Thymus (tissue), 11 donors: ENCODE measurements around the gene TMEM253. TPM values are rescaled to one million over a fixed set of nuclear protein-coding genes. Genes with fewer than 3 reads are reported as not detected.

Experiments
- DNase-seq, 9 donors: peaks; one replicate each; pipeline ENCODE4 v3.0.0-alpha.2; 2013; ENCODE audit warnings: low spot score in 9 of 9, low read depth in 6 of 9, missing footprints in 1 of 9
- H3K27ac ChIP-seq, 2 donors: one replicate each; pipeline ENCODE4 v1.5.1; 2013; ENCODE audit warnings: control low read depth in 1 of 2, low read depth in 1 of 2, low read length in 1 of 2, mild to moderate bottlenecking in 1 of 2, moderate library complexity in 1 of 2
- H3K27me3 ChIP-seq, 2 donors: one replicate each; pipeline ENCODE4 v1.5.1; 2013; ENCODE audit warnings: low read length in 1 of 2; ENCODE audit not compliant: control insufficient read depth in 2 of 2, insufficient read depth in 1 of 2
- H3K36me3 ChIP-seq, 2 donors: one replicate each; pipeline ENCODE4 v1.5.1; 2013; ENCODE audit warnings: low read length in 1 of 2, mild to moderate bottlenecking in 1 of 2, moderate library complexity in 1 of 2; ENCODE audit not compliant: control insufficient read depth in 2 of 2, insufficient read depth in 2 of 2
- H3K4me1 ChIP-seq, 2 donors: one replicate each; pipeline ENCODE4 v1.5.1; 2013; ENCODE audit warnings: low read length in 2 of 2; ENCODE audit not compliant: control insufficient read depth in 2 of 2, insufficient read depth in 2 of 2
- H3K4me3 ChIP-seq, 2 donors: one replicate each; pipeline ENCODE4 v1.5.1; 2013; ENCODE audit warnings: low read length in 2 of 2, control low read depth in 1 of 2, mild to moderate bottlenecking in 1 of 2
- H3K9me3 ChIP-seq, 2 donors: one replicate each; pipeline ENCODE4 v1.5.1; 2013; ENCODE audit warnings: low read length in 1 of 2, mild to moderate bottlenecking in 1 of 2; ENCODE audit not compliant: control insufficient read depth in 2 of 2, insufficient read depth in 1 of 2
- WGBS: extraction: QIAGEN DNeasy Blood & Tissue Kit; methylation state at CpG from one replicate; pipeline ENCODE4 v1.1.7; 2013; 5-methylcytosine and 5-hydroxymethylcytosine counted together
- polyA plus RNA-seq: library from polyadenylated mRNA; stranded (reverse); fragments of 200-250 nt; gene quantifications from one replicate; pipeline ENCODE4 v1.2.3, GENCODE V29; 2013
- total RNA-seq: library from RNA; stranded (reverse); fragments of 120-200 nt; gene quantifications from one replicate; pipeline ENCODE4 v1.2.4, GENCODE V29; 2013
- donor health status: healthy.

Gene TMEM253
- total and polyA plus RNA-seq, 2 donors = 0.14 to 0.98 TPM

DNA sequence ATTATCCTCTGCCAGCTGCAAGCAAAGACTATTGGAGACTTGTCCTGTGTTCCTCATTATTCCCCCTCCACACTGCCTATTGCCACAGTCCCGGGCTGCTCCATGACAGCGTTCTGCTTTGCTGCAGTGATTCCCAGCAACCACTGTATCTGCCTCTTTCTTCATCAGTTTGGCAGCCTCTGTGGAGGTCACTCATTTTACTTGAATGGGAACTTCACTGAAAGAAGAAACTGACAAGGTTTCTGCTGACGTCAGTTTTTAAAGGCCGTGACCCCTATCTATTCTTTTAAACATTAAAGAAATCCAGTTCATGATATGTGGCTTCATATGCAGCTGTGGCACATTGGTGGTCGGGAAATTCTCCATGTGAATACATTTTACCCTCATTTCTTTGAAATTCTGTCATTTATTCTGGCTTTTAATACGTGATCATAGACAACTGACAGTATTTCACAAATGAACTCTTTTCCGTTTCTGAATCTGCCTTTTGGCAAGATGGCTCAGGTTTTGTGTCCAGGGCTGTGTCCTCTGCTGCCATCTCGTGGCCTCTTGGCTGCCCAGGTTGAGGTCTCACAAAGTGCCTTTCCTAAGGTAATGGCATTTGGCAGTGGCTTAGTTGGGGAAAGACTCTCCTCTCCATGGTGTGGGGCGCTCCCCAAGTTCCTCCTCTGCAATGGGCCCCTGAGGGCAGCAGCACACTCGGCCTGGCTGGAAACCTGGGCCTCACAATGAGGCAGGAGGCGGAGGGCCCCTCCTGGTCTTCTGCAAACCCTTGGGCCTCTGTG lies 5.8 kb downstream of the TMEM253 start:
- 47% methylated on average over 11 of the region's 11 CpGs for WGBS
- Histone ChIP-seq H3K27ac (peak overlapping the region in 1 of 2 donors; percentile 4), H3K9me3 (no peaks in the 10 kb centered on the region), H3K4me3 (no peak overlapping the region), H3K27me3 (no peaks in the 10 kb centered on the region), H3K36me3 (no peaks in the 10 kb centered on the region), H3K4me1 (peaks cover 15 to 36% of the 10 kb centered on the region in 2 donors)
- DNase-seq = peak in 7 of 9 donors; percentile 52 to 87 (median 72)

DNA sequence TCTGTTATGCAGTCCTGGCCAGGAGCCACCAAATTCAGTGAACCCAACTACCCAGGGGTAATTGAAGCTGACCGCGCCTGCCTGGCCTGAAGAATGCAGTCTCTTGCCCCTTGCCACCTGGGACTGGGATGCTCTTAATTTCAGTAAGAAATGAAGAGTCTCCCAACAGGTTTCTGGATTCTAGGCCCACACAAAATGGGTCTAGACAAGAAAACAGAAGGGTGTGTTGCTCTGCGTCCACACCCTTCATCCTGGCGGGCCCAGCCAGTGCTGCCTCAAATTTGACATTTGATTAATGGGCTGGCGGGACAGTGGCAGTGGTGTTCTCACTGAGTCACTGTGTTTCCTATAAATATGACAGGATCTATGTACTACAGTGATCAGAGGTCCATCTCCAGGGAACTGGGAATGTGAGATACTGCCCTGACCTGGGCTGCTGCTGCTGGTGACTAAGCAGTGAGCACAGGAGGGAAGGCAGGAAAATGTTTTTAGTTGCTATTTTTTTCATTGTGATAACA lies 6.5 kb downstream of the TMEM253 start:
- Histone ChIP-seq H3K9me3 (no peaks in the 10 kb centered on the region), H3K27me3 (no peaks in the 10 kb centered on the region), H3K36me3 (no peaks in the 10 kb centered on the region), H3K4me3 (no peak overlapping the region), H3K4me1 (peaks cover 13 to 30% of the 10 kb centered on the region in 2 donors), H3K27ac (no peak overlapping the region)
- no peak for DNase-seq
- WGBS = 93% methylated on average over 5 of the region's 5 CpGs

DNA sequence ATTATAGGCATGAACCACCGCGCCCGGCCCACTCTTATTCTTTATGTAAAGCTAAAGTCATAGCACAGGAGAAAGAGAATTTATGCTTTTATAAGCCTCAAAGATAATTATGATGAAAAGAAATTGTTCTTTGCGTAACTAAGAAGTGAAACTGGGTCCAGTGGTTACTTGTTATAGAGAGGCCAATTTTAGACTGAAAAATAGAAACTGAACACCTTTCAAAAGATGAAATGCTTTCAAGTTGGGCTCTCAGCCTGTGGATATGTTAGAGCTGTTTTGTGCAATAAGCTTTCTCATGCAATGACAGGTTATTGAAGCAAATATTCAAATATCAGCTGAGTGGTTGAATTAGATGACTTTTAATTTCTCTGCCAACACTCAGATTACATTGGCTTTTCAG lies 7.9 kb downstream of the TMEM253 start:
- DNase-seq = no peak
- H3K27me3 ChIP-seq = no peaks in the 10 kb centered on the region
- H3K27ac ChIP-seq = no peak overlapping the region
- WGBS = 97% methylated on average over 4 of the region's 4 CpGs
- H3K36me3 ChIP-seq = no peaks in the 10 kb centered on the region
- H3K4me1 ChIP-seq = peaks cover 4 to 19% of the 10 kb centered on the region in 2 donors
- no peak overlapping the region for H3K4me3 ChIP-seq
- H3K9me3 ChIP-seq = no peaks in the 10 kb centered on the region

DNA sequence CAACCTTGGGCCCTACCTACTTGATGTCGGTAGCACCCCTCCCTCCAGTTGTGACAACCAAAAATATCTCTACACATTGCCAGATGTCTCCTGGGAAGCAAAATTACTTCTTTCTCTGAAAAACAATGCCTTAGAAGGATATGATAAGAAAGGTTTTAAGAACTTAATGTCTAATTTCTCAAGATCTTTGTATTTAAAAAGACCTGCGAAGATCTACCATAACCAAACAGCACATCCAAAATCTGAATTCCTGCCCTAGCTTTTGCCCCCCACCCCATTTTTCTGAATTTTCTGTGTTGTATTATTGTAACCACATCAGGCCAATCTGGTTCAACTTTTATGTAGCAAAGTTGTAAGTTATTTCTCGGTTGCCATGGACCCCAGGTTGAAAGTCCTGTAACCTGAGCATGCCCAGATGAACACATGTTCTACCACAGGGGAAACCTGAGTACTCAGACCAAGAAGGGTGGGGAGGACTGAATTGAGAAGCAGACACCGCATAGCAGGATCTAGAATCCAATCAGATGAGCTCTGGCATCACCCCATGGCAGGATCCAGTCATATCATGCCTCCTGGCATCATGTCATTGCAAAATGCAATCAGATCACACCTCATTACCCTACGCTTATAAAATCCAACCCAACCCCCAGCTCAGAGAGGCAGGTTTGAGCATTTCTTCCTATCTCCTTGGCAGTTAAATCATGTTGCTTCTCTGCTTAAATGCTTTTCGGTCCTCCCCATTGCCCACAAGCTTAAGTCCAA lies 8.7 kb downstream of the TMEM253 start:
- WGBS = 90% methylated on average over 6 of the region's 6 CpGs
- H3K27ac ChIP-seq = no peak overlapping the region
- no peak overlapping the region for H3K4me3 ChIP-seq
- no peaks in the 10 kb centered on the region for H3K9me3 ChIP-seq
- no peak for DNase-seq
- H3K4me1 ChIP-seq = peaks cover 3 to 16% of the 10 kb centered on the region in 2 donors
- no peaks in the 10 kb centered on the region for H3K36me3 ChIP-seq
- no peaks in the 10 kb centered on the region for H3K27me3 ChIP-seq

DNA sequence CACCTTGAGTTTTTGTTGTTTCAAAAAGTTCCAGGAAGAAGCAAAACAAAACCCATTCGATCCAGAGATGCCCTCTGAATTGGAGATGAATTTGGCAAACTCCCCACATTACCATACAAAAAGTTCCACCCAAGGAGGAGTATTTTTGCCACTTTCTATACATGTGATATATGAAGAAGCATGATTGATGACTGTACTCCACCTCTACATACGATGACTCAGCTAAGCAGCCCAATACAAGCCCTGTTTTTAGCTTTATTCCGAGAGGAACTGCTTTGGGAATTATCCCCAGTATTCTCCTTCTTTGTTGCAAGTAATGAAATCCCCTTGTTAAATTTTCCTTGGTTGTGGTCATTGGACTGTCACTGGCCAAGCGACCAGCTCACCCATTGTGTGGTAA lies 11.4 kb downstream of the TMEM253 start:
- Histone ChIP-seq H3K27me3 (no peaks in the 10 kb centered on the region), H3K27ac (no peak overlapping the region), H3K9me3 (no peaks in the 10 kb centered on the region), H3K4me1 (peaks cover 0 to 1% of the 10 kb centered on the region in 2 donors), H3K4me3 (no peak overlapping the region), H3K36me3 (no peaks in the 10 kb centered on the region)
- DNase-seq = no peak
- WGBS = 95% methylated on average over 4 of the region's 4 CpGs

DNA sequence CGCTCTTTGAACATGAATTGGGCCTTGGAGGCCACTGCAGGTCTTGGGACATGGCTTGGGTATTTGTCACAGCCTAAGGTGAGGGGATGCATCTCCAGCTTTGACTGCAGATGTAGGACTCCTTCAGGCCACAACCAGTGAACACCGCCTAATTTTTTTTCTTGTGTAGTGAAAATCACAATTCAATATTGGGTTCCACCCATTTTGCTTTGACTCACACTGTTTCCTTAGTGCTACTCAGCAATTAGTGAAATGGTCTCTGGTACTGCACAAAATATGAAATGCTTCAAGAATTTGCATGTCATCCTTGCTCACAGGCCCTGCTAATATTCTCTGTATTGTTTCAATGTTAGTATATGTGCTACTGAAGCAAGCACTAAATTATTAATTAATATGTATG lies 12.5 kb downstream of the TMEM253 start:
- Histone ChIP-seq H3K27me3 (no peaks in the 10 kb centered on the region), H3K27ac (no peak overlapping the region), H3K9me3 (no peaks in the 10 kb centered on the region), H3K4me3 (no peak overlapping the region), H3K36me3 (no peaks in the 10 kb centered on the region), H3K4me1 (no peaks in the 10 kb centered on the region)
- no peak for DNase-seq
- 96% methylated on average over 2 of the region's 2 CpGs for WGBS

DNA sequence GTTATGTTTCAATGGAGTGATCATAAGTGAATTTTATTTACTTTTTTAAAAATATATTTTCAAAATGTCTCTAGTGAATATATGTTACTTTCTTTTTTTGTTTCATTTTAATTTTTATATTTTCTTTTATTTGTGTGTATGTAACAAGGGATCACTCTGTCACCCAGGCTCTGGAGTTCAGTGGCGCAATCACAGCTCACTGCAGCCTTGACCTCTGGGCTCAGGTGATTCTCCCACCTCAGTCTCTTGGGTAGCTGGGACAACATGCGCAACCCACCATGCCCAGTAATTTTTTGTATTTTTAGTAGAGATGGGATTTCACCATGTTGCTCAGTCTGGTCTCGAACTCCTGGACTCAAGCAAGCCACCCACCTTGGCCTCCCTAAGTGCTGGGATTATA lies 18.1 kb downstream of the TMEM253 start:
- 98% methylated on average over 3 of the region's 3 CpGs for WGBS
- H3K27ac ChIP-seq = no peak overlapping the region
- H3K9me3 ChIP-seq = no peaks in the 10 kb centered on the region
- no peaks in the 10 kb centered on the region for H3K27me3 ChIP-seq
- no peak overlapping the region for H3K4me3 ChIP-seq
- DNase-seq = no peak
- no peaks in the 10 kb centered on the region for H3K36me3 ChIP-seq
- no peaks in the 10 kb centered on the region for H3K4me1 ChIP-seq

DNA sequence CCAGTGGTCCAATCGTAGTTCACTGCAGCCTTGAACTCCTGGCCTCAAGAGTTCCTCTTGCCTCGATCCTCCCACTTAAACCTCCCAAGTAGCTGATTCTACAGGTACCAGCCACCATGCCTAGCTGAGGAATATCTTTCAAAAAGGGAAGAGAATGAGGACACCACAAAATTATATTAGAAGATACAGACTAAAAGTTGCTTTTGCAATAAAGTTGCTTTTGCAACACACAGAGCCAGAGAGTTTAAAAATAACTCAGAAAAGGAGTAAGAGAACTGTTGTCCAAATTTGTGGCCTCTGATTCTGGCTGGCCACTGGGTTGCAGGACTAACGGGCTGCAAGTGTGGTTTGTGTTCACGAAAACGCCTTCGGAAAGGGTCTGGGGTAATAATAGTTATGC lies 19.8 kb downstream of the TMEM253 start:
- no peaks in the 10 kb centered on the region for H3K36me3 ChIP-seq
- H3K9me3 ChIP-seq = no peaks in the 10 kb centered on the region
- no peaks in the 10 kb centered on the region for H3K27me3 ChIP-seq
- 87% methylated on average over 6 of the region's 6 CpGs for WGBS
- no peak overlapping the region for H3K4me3 ChIP-seq
- DNase-seq = no peak
- H3K27ac ChIP-seq = no peak overlapping the region
- no peaks in the 10 kb centered on the region for H3K4me1 ChIP-seq

DNA sequence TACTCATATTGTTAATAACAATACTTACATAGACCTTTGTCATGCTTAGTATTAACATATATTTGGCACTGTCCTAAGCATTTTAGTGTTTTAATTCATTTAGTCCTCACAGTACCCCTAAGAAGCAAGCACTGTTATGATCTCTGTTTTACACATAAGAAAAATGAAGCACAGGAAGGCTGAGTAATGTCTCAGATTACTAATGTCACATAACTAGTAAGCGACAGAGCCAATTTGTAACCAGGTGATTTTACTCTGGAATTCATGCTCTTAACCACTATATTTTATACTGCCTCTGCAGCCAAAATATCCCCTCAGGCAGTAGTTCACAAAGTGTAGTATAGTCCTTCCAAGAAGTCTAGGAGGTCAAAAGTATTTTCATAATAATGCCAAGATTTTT lies 20.3 kb downstream of the TMEM253 start:
- Histone ChIP-seq H3K9me3 (no peaks in the 10 kb centered on the region), H3K27ac (no peak overlapping the region), H3K27me3 (no peaks in the 10 kb centered on the region), H3K4me1 (no peaks in the 10 kb centered on the region), H3K4me3 (no peak overlapping the region), H3K36me3 (no peaks in the 10 kb centered on the region)
- no peak for DNase-seq
- 92% methylated on average over 1 of the region's 1 CpG for WGBS
